Kidney tubule cell (primary cell): ENCODE results near the gene AMER3.

Experiments
- DNase-seq: peaks from one replicate; pipeline ENCODE4 v3.0.0-alpha.2; 2018; ENCODE audit warnings: low spot score

Gene AMER3

GRCh38 chr2:130756053-130756873, 923 bp downstream of the AMER3 start:
- peak; percentile 22 for DNase-seq

GRCh38 chr2:130756874-130757668, 1.7 kb downstream of the AMER3 start:
- DNase-seq: no peak

GRCh38 chr2:130759906-130760753, 4.8 kb downstream of the AMER3 start:
- DNase-seq: peak; percentile 10

- no peak for DNase-seq
Measured at GRCh38 chr2:130760754-130761751, 5.7 kb downstream of the AMER3 start.

GRCh38 chr2:130762031-130762909, 6.9 kb downstream of the AMER3 start:
- DNase-seq: no peak

GRCh38 chr2:130762910-130763385, 7.6 kb downstream of the AMER3 start:
- no peak for DNase-seq

- no peak for DNase-seq
Measured at GRCh38 chr2:130763405-130763804, 8.1 kb downstream of the AMER3 start.

- DNase-seq: no peak
Measured at GRCh38 chr2:130764035-130764820, 8.9 kb downstream of the AMER3 start.

GRCh38 chr2:130764821-130765115, 9.4 kb downstream of the AMER3 start:
- no peak for DNase-seq

- DNase-seq: no peak
Measured at GRCh38 chr2:130765464-130765863, 10.1 kb downstream of the AMER3 start.

GRCh38 chr2:130766037-130766436, 10.7 kb downstream of the AMER3 start:
- no peak for DNase-seq

- DNase-seq: no peak
Measured at GRCh38 chr2:130766711-130767407, 11.5 kb downstream of the AMER3 start.

GRCh38 chr2:130767408-130767775, 12.1 kb downstream of the AMER3 start:
- DNase-seq: no peak

- no peak for DNase-seq
Measured at GRCh38 chr2:130768191-130768855, 13.0 kb downstream of the AMER3 start.

GRCh38 chr2:130769343-130769907, 14.1 kb downstream of the AMER3 start:
- no peak for DNase-seq

GRCh38 chr2:130776550-130776949, 21.2 kb downstream of the AMER3 start:
- DNase-seq: no peak

GRCh38 chr2:130778781-130779180, 23.4 kb downstream of the AMER3 start:
- DNase-seq: no peak
